Measurements from ENCODE around the gene DCAF11. TPM values are rescaled to one million over a fixed set of nuclear protein-coding genes. Genes with fewer than 3 reads are reported as not detected.

The DCAF11 gene
- total and polyA plus RNA-seq, 2 of the 13 experiments (the other 11 are each of a cell fraction or from before 2014, with no cell fraction given) = 150 to 257 TPM

- TF ChIP-seq SKIL (CRISPR knock-in tag; IDR thresholded peaks at IDR 0.05; ENCODE audit: borderline replicate concordance) (no peak), FOXP4 (CRISPR knock-in tag; IDR thresholded peaks at IDR 0.05) (peak; percentile 5; the same call in 1 of the 2 replicates), NFIB (CRISPR knock-in tag; IDR thresholded peaks at IDR 0.05; ENCODE audit: borderline replicate concordance) (no peak), ZNF788 (CRISPR knock-in tag; IDR thresholded peaks at IDR 0.05; ENCODE audit: borderline replicate concordance) (no peak), SIN3B (IDR thresholded peaks at IDR 0.05; ENCODE audit: low read length) (no peak), MAFG (CRISPR knock-in tag; IDR thresholded peaks at IDR 0.05) (no peak), ZFP37 (CRISPR knock-in tag; IDR thresholded peaks at IDR 0.05; ENCODE audit: borderline replicate concordance) (no peak), ZNF331 (CRISPR knock-in tag; IDR thresholded peaks at IDR 0.05) (no peak), PTBP1 (IDR thresholded peaks at IDR 0.05; ENCODE audit: low read depth, low read length, poor library complexity, severe bottlenecking) (no peak), ZNF747 (CRISPR knock-in tag; IDR thresholded peaks at IDR 0.05; ENCODE audit: borderline replicate concordance) (no peak), ARNT2 (CRISPR knock-in tag; IDR thresholded peaks at IDR 0.05; ENCODE audit: low read depth) (peak; percentile 19), SETDB1 (CRISPR knock-in tag; IDR thresholded peaks at IDR 0.05; ENCODE audit: borderline replicate concordance) (no peak), PHF21A (CRISPR knock-in tag; IDR thresholded peaks at IDR 0.05) (no peak), PLRG1 (conservative IDR thresholded peaks at IDR 0.05) (no peak), ZSCAN29 (CRISPR knock-in tag; conservative IDR thresholded peaks at IDR 0.05) (no peak), ZNF550 (CRISPR knock-in tag; IDR thresholded peaks at IDR 0.05; ENCODE audit: borderline replicate concordance) (0 out of 2 replicates have a peak, but pooled peaks have one; percentile 62), MZF1 (CRISPR knock-in tag; IDR thresholded peaks at IDR 0.05; ENCODE audit: borderline replicate concordance) (0 out of 2 replicates have a peak, but pooled peaks have one; percentile 41), ZNF724P (CRISPR knock-in tag; IDR thresholded peaks at IDR 0.05; ENCODE audit: borderline replicate concordance) (peak; percentile 75; the same call in 1 of the 2 replicates), ZNF687 (CRISPR knock-in tag; IDR thresholded peaks at IDR 0.05) (no peak), MTERF4 (CRISPR knock-in tag; IDR thresholded peaks at IDR 0.05) (no peak)
Measured at GRCh38 chr14:24145690-24146452, 31.3 kb downstream of the DCAF11 start (continued).
